ENCODE results near the gene IPO7. TPM values are rescaled to one million over a fixed set of nuclear protein-coding genes. Genes with fewer than 3 reads are reported as not detected.
A peak's percentile ranks its signal among the peaks of the same experiment; 100 is the strongest.

IPO7 gene
- total and polyA plus RNA-seq, 2 of the 13 experiments (the other 11 are each of a cell fraction or from before 2014, with no cell fraction given), result 59.4 to 98.4 TPM

GRCh38 chr11:9385327-9385899 is 961 bp downstream of the IPO7 start (continued):
- TF ChIP-seq ZNF350 (CRISPR knock-in tag; IDR thresholded peaks at IDR 0.05; ENCODE audit: borderline replicate concordance, low read depth) (no peak), ZNF124 (CRISPR knock-in tag; IDR thresholded peaks at IDR 0.05) (no peak), ZZZ3 (CRISPR knock-in tag; IDR thresholded peaks at IDR 0.05; ENCODE audit: borderline replicate concordance) (no peak), ZSCAN29 (CRISPR knock-in tag; conservative IDR thresholded peaks at IDR 0.05) (no peak), KDM5A (IDR thresholded peaks at IDR 0.05; ENCODE audit: borderline replicate concordance, low read length) (0 out of 2 replicates have a peak, but pooled peaks have one; percentile 18), POLR2A (IDR thresholded peaks at IDR 0.05; ENCODE audit: insufficient read depth in 1 of 2, low read depth in 2 of 2, low read length in 2 of 2) (peak in 1 of 2 experiments; percentile 81; a peak in 2 of 4 replicates), DZIP1 (CRISPR knock-in tag; IDR thresholded peaks at IDR 0.05) (no peak), SIN3B (IDR thresholded peaks at IDR 0.05; ENCODE audit: low read length) (no peak), ZNF629 (CRISPR knock-in tag; conservative IDR thresholded peaks at IDR 0.05) (no peak), ZFP91 (CRISPR knock-in tag; IDR thresholded peaks at IDR 0.05; ENCODE audit: borderline replicate concordance) (no peak), ZBTB2 (CRISPR knock-in tag; IDR thresholded peaks at IDR 0.05; ENCODE audit: low read depth) (no peak), NR2C2 (CRISPR knock-in tag; IDR thresholded peaks at IDR 0.05; ENCODE audit: borderline replicate concordance) (no peak), ARID3A (IDR thresholded peaks at IDR 0.05; ENCODE audit: low read depth, low read length) (0 out of 2 replicates have a peak, but pooled peaks have one; percentile 27), PHF21A (CRISPR knock-in tag; IDR thresholded peaks at IDR 0.05) (peak; percentile 25; the same call in 1 of the 2 replicates), ZGPAT (CRISPR knock-in tag; IDR thresholded peaks at IDR 0.05) (no peak), KAT8 (CRISPR knock-in tag; IDR thresholded peaks at IDR 0.05) (no peak), ZNF703 (CRISPR knock-in tag; IDR thresholded peaks at IDR 0.05; ENCODE audit: borderline replicate concordance) (peak; percentile 42; the same call in 1 of the 2 replicates), MAZ (IDR thresholded peaks at IDR 0.05; ENCODE audit: borderline replicate concordance, low read depth, low read length) (no peak), MAZ (CRISPR knock-in tag; IDR thresholded peaks at IDR 0.05; ENCODE audit: low read depth) (peak; percentile 62; the same call in 1 of the 2 replicates), DR1 (CRISPR knock-in tag; IDR thresholded peaks at IDR 0.05) (no peak), IKZF1 (IDR thresholded peaks at IDR 0.05) (no peak), ZNF788 (CRISPR knock-in tag; IDR thresholded peaks at IDR 0.05; ENCODE audit: borderline replicate concordance) (no peak)

Data from HepG2 (cell line).